Fibroblast of skin of right biceps (primary cell): Measurements from ENCODE around the gene WASHC4.
A peak's percentile ranks its signal among the peaks of the same experiment; 100 is the strongest.

ENCODE experiments used
- DNase-seq: peaks from one replicate; pipeline ENCODE4 v3.0.0-alpha.2; 2013

WASHC4 gene

DNA sequence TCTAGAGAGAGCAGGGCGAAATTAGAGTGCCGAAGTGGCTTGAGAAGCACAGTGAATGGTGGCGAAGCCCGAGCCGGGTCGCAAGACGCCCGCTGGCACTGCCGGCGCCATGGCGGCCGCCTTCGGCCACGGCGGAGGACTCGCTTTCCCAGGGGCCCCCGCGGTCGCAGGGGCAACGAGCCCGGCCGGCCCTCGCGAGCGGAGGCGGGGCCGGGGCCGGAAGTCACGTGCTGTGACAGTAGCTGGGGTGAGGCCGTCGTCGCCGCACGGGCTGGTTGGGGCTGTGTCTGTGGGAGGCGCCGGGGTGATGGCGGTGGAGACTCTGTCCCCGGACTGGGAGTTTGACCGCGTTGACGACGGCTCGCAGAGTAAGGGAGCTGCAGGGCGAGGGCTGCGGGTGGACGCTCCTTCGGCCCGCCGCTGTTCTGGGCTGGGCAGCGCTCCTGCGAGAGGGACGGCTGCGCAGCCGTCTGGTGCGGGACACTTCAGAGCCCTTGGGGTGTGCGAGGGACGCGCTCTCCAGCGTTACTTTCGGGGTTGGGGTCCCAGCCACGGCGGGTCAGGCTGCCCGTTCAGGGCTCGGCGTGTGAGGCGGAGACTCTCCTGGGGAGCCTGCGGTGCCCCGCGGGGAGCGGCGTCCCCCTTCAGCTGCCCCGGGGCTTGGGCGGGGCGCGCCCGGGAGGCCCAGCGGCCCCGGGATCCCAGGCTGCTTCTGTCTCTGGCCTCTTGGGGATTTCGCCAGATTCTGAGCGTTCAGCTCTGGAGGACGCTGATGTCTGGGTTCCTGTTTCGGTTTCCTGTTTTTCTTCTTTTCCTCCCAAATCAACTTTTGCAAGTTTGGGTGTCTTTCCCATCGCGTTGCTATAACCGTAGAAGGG is at the start of gene WASHC4:
Gene WASHC4 (plus strand): TSS at position 238 of the 878 bp plus-strand sequence. CDS start 70 bp downstream, at position 308.
- DNase-seq: peak; percentile 93

DNA sequence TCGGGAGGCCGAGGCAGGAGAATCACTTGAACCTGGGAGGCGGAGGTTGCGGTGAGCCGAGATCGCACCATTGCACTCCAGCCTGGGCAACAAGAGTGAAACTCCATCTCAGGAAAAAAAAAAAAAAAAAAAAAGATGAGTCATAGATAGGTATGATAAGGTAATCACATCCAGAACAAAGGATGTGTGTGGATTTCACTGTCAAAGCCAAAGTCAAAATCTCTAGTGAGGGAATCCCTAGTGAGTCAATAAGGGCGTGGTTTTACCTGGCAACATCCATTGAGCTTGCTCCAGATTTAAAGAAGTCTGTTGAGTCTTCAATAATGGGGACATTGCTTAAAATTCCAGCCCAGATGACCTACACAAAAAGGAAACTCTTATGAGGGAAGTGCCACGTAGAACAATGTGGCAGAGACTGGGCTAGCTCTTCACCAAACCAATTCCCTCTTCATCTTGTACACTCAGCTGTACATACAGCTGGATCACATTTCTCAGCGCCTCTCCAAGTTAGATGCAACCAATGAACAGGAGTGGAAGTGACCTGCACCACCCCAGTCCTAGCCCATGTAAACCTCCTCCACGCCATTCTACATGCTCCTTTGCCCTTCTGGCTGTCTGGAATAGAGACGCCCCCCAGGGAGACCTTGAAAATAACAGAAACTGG is 46.7 kb upstream of the WASHC4 start:
- DNase-seq: no peak

DNA sequence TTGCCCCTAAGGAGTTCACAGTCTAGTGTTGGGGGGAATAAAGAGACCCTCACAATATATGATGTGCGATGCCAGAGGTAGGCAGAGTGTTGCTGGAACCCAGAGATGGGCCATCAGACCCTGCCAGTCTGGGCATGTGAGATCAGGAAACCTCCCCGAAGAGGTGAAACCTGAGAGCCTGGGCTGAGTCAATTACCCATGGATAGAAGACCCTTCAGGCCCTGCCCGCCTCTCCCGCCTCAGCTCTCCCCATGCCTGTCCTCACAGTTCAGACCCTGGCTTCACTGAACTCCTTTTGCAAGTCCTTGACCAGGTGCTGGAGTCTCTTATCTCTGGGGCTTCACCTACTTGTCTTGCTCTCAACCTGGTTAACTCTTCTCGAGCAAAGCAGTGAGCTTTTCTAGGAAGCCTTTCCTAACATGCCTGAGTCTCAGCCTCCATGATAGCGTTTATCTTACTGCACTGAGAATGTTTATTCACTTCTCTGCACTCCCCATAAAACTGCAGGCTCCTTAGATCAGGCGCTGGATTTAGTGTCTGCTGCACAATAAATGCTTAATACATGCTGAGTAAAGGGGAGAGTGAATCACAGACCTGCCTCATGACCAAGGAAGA is 42.9 kb upstream of the WASHC4 start:
- no peak for DNase-seq

DNA sequence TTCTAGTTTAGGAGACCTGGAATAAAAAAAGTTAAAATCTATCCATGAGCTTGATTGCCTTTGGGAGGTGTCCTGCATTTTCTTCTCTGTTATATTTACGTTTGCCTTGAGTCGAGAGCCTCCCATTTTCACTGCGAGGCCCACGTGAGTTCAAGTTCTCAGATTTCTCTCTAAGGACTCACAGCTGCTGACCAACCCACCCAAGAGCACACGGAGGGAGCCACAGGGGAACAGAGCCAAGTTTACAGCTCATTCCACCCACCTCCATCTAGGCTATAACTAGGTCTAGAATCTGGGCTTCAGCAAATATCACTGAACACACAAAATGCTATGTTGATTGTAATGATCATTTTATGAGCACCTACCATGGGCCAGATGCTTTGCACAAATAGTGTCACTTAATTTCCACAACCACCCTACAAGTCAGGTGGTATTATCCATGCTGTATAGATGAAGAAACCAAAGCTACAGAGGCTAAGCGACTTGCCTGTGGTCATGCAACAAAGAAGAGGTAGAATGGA is 40.0 kb upstream of the WASHC4 start:
- DNase-seq: no peak

- DNase-seq: no peak
These were observed 37.4 kb upstream of the WASHC4 start for GRCh38 chr12:105069936-105070702.

DNA sequence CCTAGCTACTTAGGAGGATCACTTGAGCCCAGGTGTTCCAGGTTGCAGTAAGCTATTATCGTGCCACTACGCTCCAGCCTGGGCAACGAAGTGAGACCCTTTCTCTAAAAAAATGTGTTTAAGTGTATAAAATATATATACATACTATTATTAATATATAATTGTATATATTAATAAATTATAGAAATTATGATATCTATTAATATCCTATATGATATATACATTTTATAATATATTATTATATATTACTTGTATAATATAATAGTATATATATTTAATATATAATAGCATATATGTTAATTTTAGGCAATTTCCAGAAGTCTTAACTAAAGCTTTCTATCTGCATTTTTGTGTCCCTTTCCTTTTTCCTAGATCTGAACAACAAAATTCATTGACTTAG is 35.5 kb upstream of the WASHC4 start:
- DNase-seq: no peak

DNA sequence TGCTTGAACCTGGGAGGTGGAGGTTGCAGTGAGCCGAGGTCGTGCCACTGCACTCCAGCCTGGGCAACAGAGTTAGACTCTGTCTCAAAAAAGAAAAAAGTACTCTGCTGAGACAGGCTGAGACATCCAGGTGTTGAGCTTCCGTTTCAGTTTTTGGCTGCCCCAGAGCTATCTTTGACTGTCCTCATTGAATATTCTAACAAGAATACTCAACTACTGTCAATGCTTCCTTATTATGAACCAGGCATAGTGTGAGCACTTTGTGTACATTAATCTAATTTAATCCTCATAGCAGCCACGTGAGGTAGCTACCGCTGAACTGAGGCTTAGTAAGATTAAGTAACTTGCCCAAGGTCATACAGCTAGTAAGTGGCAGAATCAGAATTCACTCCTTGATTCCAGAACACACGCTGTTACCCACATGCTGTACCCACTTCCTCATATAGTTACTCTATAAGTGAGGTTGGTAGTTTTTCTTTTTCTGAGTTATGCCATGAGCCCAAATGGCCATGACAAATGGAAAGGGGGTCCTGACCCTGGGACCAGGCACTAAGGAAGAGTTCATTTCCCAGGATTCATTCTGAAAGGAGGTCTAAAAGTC is 34.5 kb upstream of the WASHC4 start:
- no peak for DNase-seq

- peak; percentile 69 for DNase-seq
These were observed 31.4 kb upstream of the WASHC4 start for GRCh38 chr12:105076098-105076497.

DNA sequence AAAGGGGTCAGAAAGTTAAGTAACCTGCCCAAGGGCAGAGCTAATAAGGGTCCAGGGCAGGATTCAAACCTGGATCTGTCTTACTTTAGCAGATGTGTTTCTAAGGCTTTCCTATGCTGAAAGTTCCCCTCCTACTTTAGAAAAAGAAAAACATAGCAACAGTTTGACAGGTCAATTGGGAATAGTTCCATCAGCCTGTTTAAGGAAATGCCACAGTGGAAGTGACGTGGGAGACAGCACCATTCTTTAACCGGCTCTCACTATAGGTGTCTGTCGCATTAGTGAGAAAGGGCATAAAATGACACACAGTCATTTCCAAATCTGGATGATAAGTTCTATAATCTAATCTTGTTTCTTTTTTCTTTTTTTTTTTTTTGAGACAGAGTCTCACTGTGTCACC is 30.6 kb upstream of the WASHC4 start:
- DNase-seq: no peak

DNA sequence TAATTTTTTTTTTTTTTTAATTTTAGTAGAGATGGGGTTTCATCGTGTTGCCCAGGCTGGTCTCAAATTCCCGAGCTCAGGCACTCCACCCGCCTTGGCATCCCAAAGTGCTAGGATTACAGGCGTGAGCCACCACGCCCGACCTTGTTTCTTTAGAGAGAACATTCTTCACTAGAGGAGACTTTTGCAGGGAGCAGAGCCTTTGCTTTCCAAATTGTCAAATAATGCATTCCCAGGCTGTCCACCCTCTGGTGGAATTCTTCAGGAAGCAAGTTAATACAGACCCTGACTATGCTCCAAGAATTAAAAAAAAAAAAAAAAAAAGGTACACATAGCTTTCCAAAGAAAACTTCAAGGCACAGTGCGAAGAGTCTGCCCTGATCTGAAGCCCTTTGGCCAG is 30.1 kb upstream of the WASHC4 start:
- DNase-seq: no peak

- no peak for DNase-seq
These were observed 28.6 kb upstream of the WASHC4 start for GRCh38 chr12:105078712-105079570.

GRCh38 chr12:105083031-105083430 is 24.5 kb upstream of the WASHC4 start:
- peak; percentile 40 for DNase-seq

DNA sequence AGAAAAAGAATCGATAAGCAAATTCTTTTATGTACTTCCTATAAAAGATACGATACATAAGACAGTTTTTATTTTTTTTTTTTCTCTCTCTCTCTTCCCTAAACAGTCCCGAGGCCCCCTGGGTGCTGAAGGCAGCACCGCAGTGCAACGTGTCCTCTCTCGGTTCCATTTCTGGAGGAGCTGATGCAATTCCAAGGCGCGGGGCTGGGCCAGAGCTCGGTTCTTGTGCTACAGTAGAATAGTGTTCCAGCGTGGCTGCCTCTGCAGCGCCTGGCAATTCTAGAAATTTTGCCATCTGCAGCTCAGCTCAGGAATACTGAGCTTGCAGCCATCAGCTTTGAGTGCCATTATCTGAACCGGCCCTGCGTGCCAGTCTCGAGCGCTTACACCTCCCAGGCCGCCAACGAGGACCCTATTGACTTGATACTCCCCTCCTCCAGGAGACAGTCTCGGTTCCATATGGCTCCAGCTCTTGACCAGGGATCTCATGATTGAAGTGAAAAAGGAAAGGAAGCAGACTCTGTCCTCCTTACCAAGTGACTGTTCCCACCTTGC is 23.9 kb upstream of the WASHC4 start:
- DNase-seq: peak; percentile 89

- DNase-seq: peak; percentile 91
These were observed 23.0 kb upstream of the WASHC4 start, which contains the start of gene ALDH1L2 for GRCh38 chr12:105084251-105085250. Gene ALDH1L2, minus strand, starts transcription at chr12:105084458. Its CDS starts 22 bp downstream, at chr12:105084436.

- DNase-seq: no peak
These were observed 22.0 kb upstream of the WASHC4 start for GRCh38 chr12:105085501-105085900.

GRCh38 chr12:105089817-105090216 is 17.7 kb upstream of the WASHC4 start:
- no peak for DNase-seq

DNA sequence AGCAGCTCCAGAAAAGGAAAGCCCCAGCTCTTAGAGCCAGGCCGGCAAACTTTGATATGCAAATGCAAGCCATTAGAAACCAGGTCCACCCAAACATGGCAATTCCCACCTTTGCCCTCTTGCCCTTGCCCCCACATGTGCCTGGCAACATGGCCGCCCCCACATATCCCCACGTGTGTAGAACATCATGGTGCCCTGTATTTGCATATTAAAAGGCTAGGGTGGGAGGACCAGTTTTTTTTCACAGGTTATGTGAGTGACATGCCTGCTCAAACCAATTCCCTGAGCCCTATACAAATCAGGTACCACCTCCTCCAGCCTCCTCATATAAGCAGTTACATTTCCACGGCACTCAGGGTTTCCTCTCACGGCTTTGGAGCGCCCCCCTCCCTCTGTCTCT is 17.2 kb upstream of the WASHC4 start:
- no peak for DNase-seq

GRCh38 chr12:105091476-105092206 is 15.9 kb upstream of the WASHC4 start:
- DNase-seq: no peak

DNA sequence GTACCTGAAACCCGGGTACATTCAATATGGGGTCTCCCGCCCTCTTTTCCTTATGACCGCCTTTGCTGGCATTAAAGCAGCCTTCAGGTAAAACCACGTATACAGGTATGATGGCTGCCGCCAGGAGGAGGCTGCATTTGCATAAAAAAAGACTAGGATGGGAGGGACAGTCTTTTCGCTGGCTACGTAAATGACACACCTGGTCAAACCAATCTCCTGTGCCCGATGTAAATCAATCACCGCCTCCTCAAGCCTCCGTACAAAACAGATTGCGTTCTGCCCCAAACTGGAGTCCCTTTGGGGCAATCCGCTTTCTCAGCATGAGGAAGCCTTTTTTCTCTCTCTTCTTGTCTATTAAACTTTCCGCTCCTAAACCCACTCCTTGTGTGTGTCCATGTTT is 15.2 kb upstream of the WASHC4 start:
- DNase-seq: no peak
